K562 (cell line): Measurements from ENCODE around the gene FIZ1. TPM values are rescaled to one million over a fixed set of nuclear protein-coding genes. Genes with fewer than 3 reads are reported as not detected.

Experiments
- ATAC-seq: fragments of 200-7000 bp; cut with Tn5 transposase; 3 replicates; pipeline ENCODE4 v1.9.1; 2020; ENCODE audit warnings: moderate library complexity
- BruUV-seq: library from RNA; stranded (reverse); fragments of 400-500 nt; replicated peaks from 2 replicates; lab custom pipeline; 2021; lab: Mats Ljungman, UMichigan
- CTCF ChIA-PET: fragments of 300-600 bp; formaldehyde crosslinking; extraction: SDS; loops from one replicate; lab custom pipeline; 2021; ENCODE audit warnings: low intra/inter-chr PET ratio; lab: Yijun Ruan, JAX
- POLR2A ChIA-PET: fragments of 300-600, 350-650 bp; sonication (Branson Sonifier 250); formaldehyde crosslinking; extraction: SDS; loops from one replicate; lab custom pipeline; 2021; ENCODE audit warnings: antibody characterized with exemption, inconsistent platforms; lab: Yijun Ruan, JAX
- DNase-seq, 4 experiments: peaks; one replicate each; pipeline versions ENCODE4 v3.0.0 to v3.0.0-alpha.2; 2011 to 2018; ENCODE audit warnings: low spot score in 3 of 4, mixed read lengths in 3 of 4; ENCODE audit errors: extremely low read depth in 1 of 4
- FAIRE-seq: peaks from 2 replicates; lab custom pipeline; 2011; peaks lifted over from hg19 to GRCh38; lab: Jason Lieb, UNC
- H2AFZ ChIP-seq: 2 replicates; pipeline ENCODE4 v1.6.0; 2011; ENCODE audit warnings: low read depth, low read length, control low read depth, inconsistent platforms
- H3K27ac ChIP-seq: fragments of 200-600 bp; 3 replicates; pipeline ENCODE4 v1.8.0; 2011; ENCODE audit warnings: low read depth, mild to moderate bottlenecking, control low read depth, inconsistent platforms, low read length, moderate library complexity, mixed read lengths; ENCODE audit errors: extremely low read depth
- H3K27me3 ChIP-seq, 2 experiments: fragments of 300-600 bp in 1 of 2; 2 replicates in 1 of 2; 3 replicates in 1 of 2; pipeline versions ENCODE4 v1.6.0 to v1.8.0; 2011; ENCODE audit warnings: inconsistent platforms in 2 of 2, low read length in 2 of 2, mild to moderate bottlenecking in 1 of 2, mixed read lengths in 1 of 2, moderate library complexity in 1 of 2; ENCODE audit not compliant: control insufficient read depth in 2 of 2, insufficient read depth in 2 of 2
- H3K36me3 ChIP-seq: fragments of 300-600 bp; 3 replicates; pipeline ENCODE4 v1.8.0; 2011; ENCODE audit warnings: mild to moderate bottlenecking, low read length, inconsistent platforms; ENCODE audit not compliant: control insufficient read depth, insufficient read depth
- H3K4me1 ChIP-seq, 2 experiments: fragments of 200-600 bp in 1 of 2; replicated peaks in 1 of 2; 2 replicates in 1 of 2; 3 replicates in 1 of 2; pipeline versions ENCODE4 v1.5.1 to v1.8.0; 2011; ENCODE audit warnings: inconsistent platforms in 2 of 2, low read length in 2 of 2, mild to moderate bottlenecking in 1 of 2, mixed read lengths in 1 of 2, moderate library complexity in 1 of 2; ENCODE audit not compliant: control insufficient read depth in 2 of 2, insufficient read depth in 2 of 2
- H3K4me2 ChIP-seq: 2 replicates; pipeline ENCODE4 v1.6.1; 2011; ENCODE audit warnings: low read length, control low read depth, inconsistent platforms, mixed read lengths; ENCODE audit not compliant: insufficient read depth
- H3K4me3 ChIP-seq: fragments of 200-600 bp; sonication (generic), shearing (Covaris generic); 2 replicates; pipeline ENCODE4 v1.5.1; 2016; ENCODE audit warnings: control low read depth, inconsistent platforms
- H3K79me2 ChIP-seq: fragments of 200-600 bp; 3 replicates; pipeline ENCODE4 v1.8.0; 2011; ENCODE audit warnings: low read length, inconsistent platforms; ENCODE audit not compliant: control insufficient read depth, insufficient read depth
- H3K9ac ChIP-seq, 2 experiments: 2 replicates each; pipeline versions ENCODE4 v1.6.0 to v1.6.1; 2011; ENCODE audit warnings: low read depth in 2 of 2, low read length in 2 of 2, control low read depth in 1 of 2, inconsistent platforms in 1 of 2, mild to moderate bottlenecking in 1 of 2, mixed read lengths in 1 of 2; ENCODE audit not compliant: insufficient read depth in 1 of 2
- H3K9me1 ChIP-seq: one replicate; pipeline ENCODE4 v1.6.0; 2011; ENCODE audit warnings: inconsistent platforms, mild to moderate bottlenecking, low read length, moderate library complexity; ENCODE audit not compliant: control insufficient read depth, insufficient read depth
- H3K9me3 ChIP-seq: replicated peaks from 2 replicates; pipeline ENCODE4 v1.5.1; 2011; ENCODE audit warnings: low read depth, low read length, inconsistent platforms; ENCODE audit not compliant: control insufficient read depth, insufficient read depth
- H4K20me1 ChIP-seq: replicated peaks from 2 replicates; pipeline ENCODE4 v1.6.1; 2011; ENCODE audit warnings: low read length, inconsistent platforms, mixed read lengths; ENCODE audit not compliant: control insufficient read depth, insufficient read depth
- ARNT ChIP-seq, 2 experiments: fragments of 450-650 bp; IDR thresholded peaks; 2 replicates each; pipeline ENCODE4 v1.6.1; 2016; ENCODE audit warnings: mild to moderate bottlenecking in 1 of 2
- HDAC1 ChIP-seq, 2 experiments: fragments of 450-650 bp; IDR thresholded peaks; 2 replicates each; pipeline ENCODE4 v1.6.1; 2016 to 2017; ENCODE audit warnings: inconsistent platforms in 1 of 2, mild to moderate bottlenecking in 1 of 2, moderate library complexity in 1 of 2
- IFI16 ChIP-seq: fragments of 250-450 bp; sonication (Bioruptor Pico); IDR thresholded peaks from 2 replicates; pipeline ENCODE4 v2.1.2; 2022; ENCODE audit warnings: mild to moderate bottlenecking, inconsistent platforms
- POLR2G ChIP-seq: fragments of 200-400 bp; formaldehyde crosslinking; IDR thresholded peaks from 2 replicates; pipeline ENCODE4 v1.6.1; 2017; ENCODE audit warnings: low read depth, mild to moderate bottlenecking, antibody characterized with exemption, low read length, moderate library complexity
- RBFOX2 ChIP-seq: fragments of 200-400 bp; formaldehyde crosslinking; IDR thresholded peaks from 2 replicates; pipeline ENCODE4 v1.6.1; 2017; ENCODE audit warnings: low read depth, mild to moderate bottlenecking, low read length, moderate library complexity
- RBM17 ChIP-seq: fragments of 200-400 bp; formaldehyde crosslinking; IDR thresholded peaks from 2 replicates; pipeline ENCODE4 v1.6.1; 2017; ENCODE audit warnings: low read depth, mild to moderate bottlenecking, low read length, borderline replicate concordance
- ZNF212 ChIP-seq: fragments of 450-650 bp; formaldehyde crosslinking; IDR thresholded peaks from 2 replicates; pipeline ENCODE4 v1.4.0; 2020; ENCODE audit warnings: mild to moderate bottlenecking
- ZNF609 ChIP-seq: sonication (generic); formaldehyde crosslinking; IDR thresholded peaks from 2 replicates; pipeline ENCODE4 v1.8.1; 2023; ENCODE audit warnings: missing genetic modification reagents, mild to moderate bottlenecking, borderline replicate concordance
- WGBS: fragments of 100-300 bp; shearing (Covaris generic); methylation state at CpG from one replicate; pipeline ENCODE4 v1.1.6; 2016; ENCODE audit warnings: low coverage, mixed read lengths; ENCODE audit not compliant: insufficient coverage; ENCODE audit errors: missing lambda C conversion rate; 5-methylcytosine and 5-hydroxymethylcytosine counted together
- in situ Hi-C: fragments of 300-500 bp; cut with MboI; formaldehyde crosslinking; loops from 4 replicates; pipeline ENCODE4 v1.15.0; 2018; ENCODE audit warnings: inconsistent platforms, mixed read lengths
- intact Hi-C: fragments of 100-400 bp; cut with micrococcal nuclease; formaldehyde crosslinking; loops from 2 replicates; pipeline ENCODE4 v1.14.2; 2022
- polyA plus RNA-seq, 8 experiments: library from polyadenylated mRNA; depleted of rRNA in 4 of 8; stranded (reverse) in 5 of 8; unstranded in 3 of 8; fragments of >200 nt; fragmentation: Nextera tagmentation in 2 of 8; fragmentation: Illumina TruSeq in 1 of 8; extraction: Ambion mirVana in 2 of 8; extraction: Trizol in 1 of 8; gene quantifications; 2 replicates each; pipeline versions ENCODE4 v1.2.1 to v1.2.3, GENCODE V29; 2011 to 2014; ENCODE audit warnings: inconsistent platforms in 1 of 8, missing spikeins in 1 of 8
- total RNA-seq, 7 experiments: library from RNA; depleted of rRNA in 6 of 7; stranded (reverse); fragments of >200 nt in 6 of 7; fragmentation: Illumina TruSeq in 2 of 7; extraction: Trizol in 2 of 7; gene quantifications; 2 replicates each; pipeline versions ENCODE4 v1.2.1 to v1.2.3, GENCODE V29; 2011 to 2021; ENCODE audit warnings: low replicate concordance in 1 of 7

The FIZ1 gene
- total and polyA plus RNA-seq, 9 of the 15 experiments (the other 6 are each of a cell fraction or from before 2014, with no cell fraction given), result 0.79 to 17.5 (median 5.5) TPM

- WGBS, result 97% methylated on average over 9 of the region's 9 CpGs
- peaks cover 3% of the 10 kb centered on the region; the same call in 1 of the 2 replicates for H3K9me3 ChIP-seq
- BruUV-seq, result no TSS peak
- no peak overlapping the region for H3K27ac ChIP-seq
- no peak overlapping the region for H2AFZ ChIP-seq
- peaks cover 32% of the 10 kb centered on the region; the same call in 2 of the 3 replicates for H3K36me3 ChIP-seq
- no peaks in the 10 kb centered on the region for H3K9me1 ChIP-seq
- H3K4me2 ChIP-seq, result 0 out of 2 replicates have a peak overlapping the region, but pooled peaks have one; percentile 51
- peaks cover 18% of the 10 kb centered on the region for H3K79me2 ChIP-seq
- ATAC-seq (no peak), FAIRE-seq (no peak), DNase-seq (peak in 1 of 4 experiments; percentile 9)
- H3K9ac ChIP-seq, result no peak overlapping the region
- in situ Hi-C loops (no loop called here), intact Hi-C loops (no loop called here)
- no peak overlapping the region for H3K4me3 ChIP-seq
- peaks cover 15 to 27% of the 10 kb centered on the region in 2 experiments; a peak in 4 of 5 replicates for H3K4me1 ChIP-seq
- no peaks in the 10 kb centered on the region for H3K27me3 ChIP-seq
- CTCF ChIA-PET, result no interaction called here
- TF ChIP-seq IFI16 (no peak), HDAC1 (IDR thresholded peaks at IDR 0.05) (no peak), RBM17 (no peak), ARNT (IDR thresholded peaks at IDR 0.05) (no peak), ZNF212 (CRISPR knock-in tag) (no peak)
- no peaks in the 10 kb centered on the region for H4K20me1 ChIP-seq
- POLR2A ChIA-PET, result interaction anchor here (3.4 kb wide), 1 partner anchor 10 kb away, joined by 22 read pairs; no protein-coding TSS in a partner anchor
These were observed 1.3 kb downstream of the FIZ1 start for GRCh38 chr19:55598034-55598433.

GRCh38 chr19:55597501-55597921 is 1.8 kb downstream of the FIZ1 start:
- H3K9me1 ChIP-seq, result no peaks in the 10 kb centered on the region
- no peak overlapping the region for H2AFZ ChIP-seq
- H3K36me3 ChIP-seq, result peaks cover 32% of the 10 kb centered on the region; the same call in 2 of the 3 replicates
- DNase-seq, result peak in 1 of 4 experiments; percentile 1
- H3K27ac ChIP-seq, result no peak overlapping the region
- no TSS peak for BruUV-seq
- in situ Hi-C loops (no loop called here), intact Hi-C loops (no loop called here)
- no peak overlapping the region for H3K4me3 ChIP-seq
- ChIA-PET POLR2A (interaction anchor here (3.4 kb wide), 1 partner anchor 9 kb away, joined by 22 read pairs; no protein-coding TSS in a partner anchor), CTCF (no interaction called here)
- H3K27me3 ChIP-seq, result no peaks in the 10 kb centered on the region
- H3K79me2 ChIP-seq, result peaks cover 18% of the 10 kb centered on the region
- no peak overlapping the region for H3K4me2 ChIP-seq
- H3K9ac ChIP-seq, result no peak overlapping the region; a peak in 1 of 4 replicates
- no peaks in the 10 kb centered on the region for H4K20me1 ChIP-seq
- WGBS, result 98% methylated on average over 11 of the region's 30 CpGs
- peaks cover 3% of the 10 kb centered on the region; the same call in 1 of the 2 replicates for H3K9me3 ChIP-seq
- TF ChIP-seq ZNF609 (CRISPR knock-in tag), result no peak
- TF ChIP-seq POLR2G, result peak; percentile 49
- TF ChIP-seq RBFOX2, result peak; percentile 42
- TF ChIP-seq, all 486 proteins: peak for 2
- peaks cover 13 to 23% of the 10 kb centered on the region in 2 experiments; a peak in 4 of 5 replicates for H3K4me1 ChIP-seq
- no peak for ATAC-seq
- FAIRE-seq, result no peak
